Heart right ventricle (tissue), 16 donors: ENCODE data around the gene SNX11. TPM values are rescaled to one million over a fixed set of nuclear protein-coding genes. Genes with fewer than 3 reads are reported as not detected.

Experiments used
- ATAC-seq, 8 donors: fragments of 200-7000 bp; cut with Tn5 transposase; one replicate each; pipeline ENCODE4 v1.9.1; 2020; ENCODE audit warnings: mild to moderate bottlenecking in 8 of 8, moderate library complexity in 8 of 8, moderate number of reproducible peaks in 1 of 8
- DNase-seq, 2 donors: peaks; one replicate each; pipeline ENCODE4 v3.0.0-alpha.2; 2020
- H3K27ac ChIP-seq, 10 donors: fragments of 200-600 bp; sonication (generic) in 2 of 10; one replicate each; pipeline versions ENCODE4 v1.5.0 to v1.8.0; 2020 to 2022; ENCODE audit warnings: mild to moderate bottlenecking in 3 of 10
- H3K27me3 ChIP-seq, 7 donors: fragments of 200-600 bp; one replicate each; pipeline ENCODE4 v1.8.0; 2021 to 2022; ENCODE audit warnings: mild to moderate bottlenecking in 2 of 7
- H3K36me3 ChIP-seq, 9 donors: fragments of 200-600 bp; sonication (generic) in 1 of 9; one replicate each; pipeline versions ENCODE4 v1.5.0 to v1.8.0; 2020 to 2022; ENCODE audit warnings: mild to moderate bottlenecking in 2 of 9
- H3K4me1 ChIP-seq, 9 donors: fragments of 200-600 bp; sonication (generic) in 1 of 9; one replicate each; pipeline versions ENCODE4 v1.5.0 to v1.8.0; 2020 to 2022; ENCODE audit warnings: mild to moderate bottlenecking in 4 of 9
- H3K4me3 ChIP-seq, 10 donors: fragments of 200-600 bp; sonication (generic) in 2 of 10; one replicate each; pipeline versions ENCODE4 v1.5.0 to v1.8.0; 2020 to 2022; ENCODE audit warnings: mild to moderate bottlenecking in 7 of 10, moderate library complexity in 2 of 10
- H3K9me3 ChIP-seq, 11 donors: fragments of 200-600 bp in 10 of 11; sonication (generic) in 2 of 11; one replicate each; pipeline versions ENCODE4 v1.5.0 to v1.8.0; 2013 to 2022; ENCODE audit warnings: mild to moderate bottlenecking in 2 of 11, control low read depth in 1 of 11, moderate library complexity in 1 of 11
- WGBS, 2 donors: extraction: QIAGEN DNeasy Blood & Tissue Kit; methylation state at CpG; one replicate each; pipeline ENCODE4 v1.1.7; 2013; ENCODE audit warnings: inconsistent platforms in 1 of 2; 5-methylcytosine and 5-hydroxymethylcytosine counted together
- intact Hi-C, 10 donors: fragments of 100-400 bp; cut with DNase I; formaldehyde crosslinking; loops; one replicate each; pipeline versions ENCODE4 v1.11.1 to v1.14.2; 2022
- polyA plus RNA-seq, 2 donors: library from polyadenylated mRNA; stranded (reverse); fragments of 200-250 nt; gene quantifications; one replicate each; pipeline ENCODE4 v1.2.3, GENCODE V29; 2013
- total RNA-seq, 10 donors: library from RNA; stranded (reverse); fragmentation: NEBNext Ultra II Directional in 3 of 10; extraction: Animal tissue kit (Norgen Biotek cat#: 25700) in 3 of 10; gene quantifications; one replicate each; pipeline versions ENCODE4 v1.2.1 to v1.2.4, GENCODE V29; 2021 to 2023
- TF ChIP-seq, protein P1 (sequence below), 9 donors: fragments of 200-600 bp; sonication (generic) in 2 of 9; IDR thresholded peaks; one replicate each; pipeline versions ENCODE4 v1.5.0 to v1.8.0; 2021 to 2022; ENCODE audit warnings: antibody characterized with exemption in 9 of 9, mild to moderate bottlenecking in 5 of 9, moderate library complexity in 1 of 9
- donor health status: Arrhythmogenic right ventricular cardiomyopathy.
- donor health status: ischemic (EF 13 %, LVEDD 7.1; RV severe dilation, severe dysfunction).
- donor health status: healthy with polysubstance abuse.
- donor health status: DM: no; HTN: yes; CAD: no.
- donor health status: DM: no; HTN: no; CAD: no.
- donor health status: ischemic (EF 25% LVEDD 6.9; RV normal size, moderate dysfunction).
- donor health status: ischemic (EF 25% LVEDD 5.7; RV mildly dilated, moderate dysfunction).
- donor health status: healthy.
- donor health status: DM: yes; HTN: yes; CAD: no.
- donor health status: Ischemic cardiomyopathy.
- donor health status: ischemic (EF 35%, LVEDD 5.7; RV mildly dilated, moderate dysfunction).
- donor health status: nonischemic (EF 11% LVEDD 7.7; RV severe dilation, severe dysfunction).
- donor health status: DM: yes; HTN: yes; CAD: no.
- donor health status: PGD.
- donor health status: ischemic (EF 29% LVEDD 5.4; RV normal size, mild dysfunction).
- donor health status: nonischemic (EF 23%, LVEDD 6.1; RV moderate dilation, normal function).

Gene SNX11
- total and polyA plus RNA-seq, 12 donors = 7.1 to 17.1 (median 12.3) TPM

DNA sequence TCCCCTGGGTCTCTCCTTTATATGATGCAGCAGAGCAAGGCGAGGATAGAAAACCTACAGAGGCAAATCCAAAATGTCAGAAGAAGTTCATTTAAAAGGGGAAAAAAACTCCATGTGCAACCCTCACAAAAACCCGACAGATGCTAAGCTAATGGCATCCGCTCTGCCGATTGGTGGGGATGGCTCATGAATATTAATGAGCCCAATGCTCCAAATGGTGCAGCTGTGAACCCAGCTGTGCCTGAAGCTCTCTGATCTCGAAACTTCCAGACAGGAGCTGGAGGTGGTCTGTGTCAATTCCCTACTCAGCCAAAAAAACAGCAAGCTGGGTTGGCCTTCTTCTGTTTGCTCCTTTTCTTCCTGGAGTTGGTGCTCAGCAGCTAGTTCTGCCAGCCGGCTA is 15.5 kb downstream of the SNX11 start:
- Histone ChIP-seq H3K36me3 (peaks cover 0 to 86% (median 30%) of the 10 kb centered on the region in 9 donors), H3K27ac (no peak overlapping the region), H3K4me1 (peaks cover 0 to 6% (median 0%) of the 10 kb centered on the region in 9 donors), H3K27me3 (no peaks in the 10 kb centered on the region), H3K9me3 (no peaks in the 10 kb centered on the region), H3K4me3 (no peak overlapping the region)
- no peak for ATAC-seq
- DNase-seq = no peak
- TF ChIP-seq, protein P1, sequence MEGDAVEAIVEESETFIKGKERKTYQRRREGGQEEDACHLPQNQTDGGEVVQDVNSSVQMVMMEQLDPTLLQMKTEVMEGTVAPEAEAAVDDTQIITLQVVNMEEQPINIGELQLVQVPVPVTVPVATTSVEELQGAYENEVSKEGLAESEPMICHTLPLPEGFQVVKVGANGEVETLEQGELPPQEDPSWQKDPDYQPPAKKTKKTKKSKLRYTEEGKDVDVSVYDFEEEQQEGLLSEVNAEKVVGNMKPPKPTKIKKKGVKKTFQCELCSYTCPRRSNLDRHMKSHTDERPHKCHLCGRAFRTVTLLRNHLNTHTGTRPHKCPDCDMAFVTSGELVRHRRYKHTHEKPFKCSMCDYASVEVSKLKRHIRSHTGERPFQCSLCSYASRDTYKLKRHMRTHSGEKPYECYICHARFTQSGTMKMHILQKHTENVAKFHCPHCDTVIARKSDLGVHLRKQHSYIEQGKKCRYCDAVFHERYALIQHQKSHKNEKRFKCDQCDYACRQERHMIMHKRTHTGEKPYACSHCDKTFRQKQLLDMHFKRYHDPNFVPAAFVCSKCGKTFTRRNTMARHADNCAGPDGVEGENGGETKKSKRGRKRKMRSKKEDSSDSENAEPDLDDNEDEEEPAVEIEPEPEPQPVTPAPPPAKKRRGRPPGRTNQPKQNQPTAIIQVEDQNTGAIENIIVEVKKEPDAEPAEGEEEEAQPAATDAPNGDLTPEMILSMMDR (IDR thresholded peaks at IDR 0.05) = no peak
- WGBS, 2 donors = 82 to 84% methylated on average over 6 of the region's 6 CpGs
- intact Hi-C loops = loop anchor here in 1 of 10 donors (5.0 kb wide), 1 partner anchor 36 kb away; no protein-coding TSS in a partner anchor

DNA sequence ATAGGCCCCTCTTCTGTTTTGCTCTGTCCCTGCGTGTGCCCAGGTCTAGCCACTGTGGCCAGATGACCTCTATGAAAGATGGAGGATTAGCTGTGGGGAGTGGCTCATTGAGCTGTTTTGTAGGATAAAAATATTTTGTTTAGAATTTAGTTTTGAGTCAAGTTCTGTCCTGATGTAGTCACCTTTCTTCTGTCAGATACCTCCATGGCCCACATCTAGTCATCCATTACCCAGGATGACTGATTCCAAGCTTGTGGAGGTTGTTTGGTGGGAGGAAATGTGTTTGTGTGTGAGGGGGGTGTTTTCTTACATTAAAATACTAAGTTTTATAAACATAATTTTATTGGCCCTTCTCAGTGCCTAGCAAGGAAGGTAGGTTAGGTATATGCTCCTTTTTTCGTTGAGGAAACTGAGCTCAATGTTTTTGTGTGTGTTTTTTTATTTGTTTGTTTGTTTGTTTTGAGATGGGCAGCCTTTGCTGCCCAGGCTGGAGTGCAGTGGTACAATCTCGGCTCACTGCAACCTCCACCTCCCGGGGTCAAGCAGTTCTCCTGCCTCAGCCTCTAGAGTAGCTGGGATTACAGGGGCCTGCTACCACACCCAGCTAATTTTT is 16.3 kb downstream of the SNX11 start:
- H3K9me3 ChIP-seq = no peaks in the 10 kb centered on the region
- 93 to 99% methylated on average over 4 of the region's 4 CpGs for WGBS, 2 donors
- H3K4me1 ChIP-seq = peaks cover 0 to 6% (median 0%) of the 10 kb centered on the region in 9 donors
- no peak overlapping the region for H3K27ac ChIP-seq
- H3K27me3 ChIP-seq = no peaks in the 10 kb centered on the region
- H3K36me3 ChIP-seq = peaks cover 0 to 78% (median 25%) of the 10 kb centered on the region in 9 donors
- TF ChIP-seq, protein P1 (IDR thresholded peaks at IDR 0.05) = no peak
- ATAC-seq = no peak
- DNase-seq = no peak
- no peak overlapping the region for H3K4me3 ChIP-seq
- intact Hi-C loops = loop anchor here in 1 of 10 donors (5.0 kb wide), 1 partner anchor 37 kb away; no protein-coding TSS in a partner anchor

DNA sequence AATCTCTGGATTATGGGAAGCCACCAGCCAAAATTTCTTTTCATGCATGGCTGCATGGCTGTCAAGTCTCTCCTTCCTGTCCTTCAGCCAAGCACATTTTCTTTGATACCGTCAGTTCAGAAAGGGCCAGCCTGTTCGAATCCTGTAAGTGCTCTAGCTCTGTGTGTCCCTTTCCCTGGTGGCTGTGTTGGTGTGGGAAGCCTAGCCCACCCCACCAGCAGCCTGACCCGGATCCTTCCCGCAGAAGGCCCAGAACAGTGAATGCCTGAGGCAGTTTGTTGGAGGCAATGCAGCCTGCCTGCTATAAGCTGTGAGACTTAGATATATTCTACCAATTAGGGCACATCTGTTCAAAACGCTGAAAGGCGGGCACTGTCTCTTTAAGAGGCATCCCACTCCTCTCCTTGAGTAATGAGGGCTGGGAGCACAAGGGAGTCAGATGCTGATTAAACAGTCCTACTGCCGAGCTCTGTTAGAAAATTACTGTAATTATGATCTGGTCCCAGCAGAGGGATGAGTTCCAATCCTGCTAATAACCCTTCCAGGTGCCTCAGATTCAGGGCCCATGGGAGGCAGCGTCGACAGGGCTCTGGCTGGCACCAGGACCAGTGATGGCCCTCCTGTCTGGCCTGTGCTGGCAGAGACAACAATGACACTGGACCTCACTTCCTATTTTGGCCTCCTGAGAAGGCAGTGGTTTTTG is 18.4 kb downstream of the SNX11 start:
- DNase-seq (no peak), ATAC-seq (no peak)
- intact Hi-C loops = loop anchor here in 4 of 10 donors (5.0 kb wide), 3 partner anchors 44 to 99 kb away; no protein-coding TSS in a partner anchor
- Histone ChIP-seq H3K4me3 (no peak overlapping the region), H3K27me3 (peaks cover 0 to 3% (median 0%) of the 10 kb centered on the region in 7 donors), H3K27ac (no peak overlapping the region), H3K36me3 (peaks cover 0 to 60% (median 18%) of the 10 kb centered on the region in 9 donors), H3K9me3 (no peaks in the 10 kb centered on the region), H3K4me1 (peaks cover 0 to 6% (median 0%) of the 10 kb centered on the region in 9 donors)
- TF ChIP-seq, protein P1 (IDR thresholded peaks at IDR 0.05) = no peak
- WGBS, 2 donors = 64 to 73% methylated on average over 9 of the region's 9 CpGs

DNA sequence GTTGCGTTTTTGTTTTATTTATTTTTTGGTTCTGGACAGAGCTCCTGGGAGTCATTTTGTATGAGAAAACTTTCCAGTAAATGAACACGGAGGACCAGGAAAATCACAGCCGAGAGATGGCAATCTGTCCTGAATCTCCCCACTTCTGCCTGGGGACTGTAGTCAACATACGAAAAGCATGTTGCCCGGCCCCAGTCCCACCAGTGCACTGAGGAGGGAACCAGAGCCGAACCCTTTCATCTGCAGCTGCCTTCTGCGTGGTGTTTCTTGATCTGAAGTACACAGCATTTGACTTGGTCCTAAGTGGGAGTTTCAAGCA is 18.9 kb downstream of the SNX11 start:
- intact Hi-C loops = loop anchor here in 4 of 10 donors (5.0 kb wide), 3 partner anchors 44 to 99 kb away; no protein-coding TSS in a partner anchor
- Histone ChIP-seq H3K27me3 (peaks cover 0 to 3% (median 0%) of the 10 kb centered on the region in 7 donors), H3K4me3 (no peak overlapping the region), H3K36me3 (peaks cover 0 to 55% (median 13%) of the 10 kb centered on the region in 9 donors), H3K27ac (no peak overlapping the region), H3K4me1 (peaks cover 0 to 6% (median 0%) of the 10 kb centered on the region in 9 donors), H3K9me3 (no peaks in the 10 kb centered on the region)
- TF ChIP-seq, protein P1 (IDR thresholded peaks at IDR 0.05) = no peak
- WGBS, 2 donors = 76 to 82% methylated on average over 7 of the region's 7 CpGs
- ATAC-seq (no peak), DNase-seq (no peak)
